ENCODE data around the gene CLN5. TPM values are rescaled to one million over a fixed set of nuclear protein-coding genes. Genes with fewer than 3 reads are reported as not detected.

Gene CLN5
- total and polyA plus RNA-seq, 10 of the 15 experiments (the other 5 are each of a cell fraction or from before 2014, with no cell fraction given): 11.2 to 22.2 (median 13.1) TPM

DNA sequence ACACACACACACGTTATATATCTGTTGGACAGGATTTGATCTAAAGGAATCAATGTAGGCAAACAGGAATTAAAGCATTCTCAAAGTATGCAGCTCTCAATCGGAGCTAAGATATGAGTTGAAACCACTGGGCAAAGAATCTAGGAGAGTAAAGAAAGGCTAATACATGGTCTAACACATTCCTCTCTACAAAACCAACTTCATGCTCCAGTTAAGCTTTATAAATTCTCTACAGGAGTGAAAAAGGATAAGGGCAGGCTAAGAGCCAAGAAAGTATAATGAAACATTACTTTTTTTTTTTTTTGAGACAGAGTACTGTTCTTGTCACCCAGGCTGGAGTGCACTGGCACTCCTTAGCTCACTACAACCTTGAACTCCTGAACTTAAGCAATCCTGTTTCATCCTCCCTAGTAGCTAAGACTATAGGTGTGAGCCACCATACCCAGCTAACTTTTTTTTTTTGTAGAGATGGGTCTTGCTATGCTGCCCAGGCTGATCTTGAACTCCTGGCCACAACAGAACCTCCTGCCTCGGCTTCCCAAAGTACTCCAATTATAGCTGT lies 24.5 kb downstream of the CLN5 start (continued):
- no peak for TF ChIP-seq NR2F1 (conservative IDR thresholded peaks at IDR 0.05)

DNA sequence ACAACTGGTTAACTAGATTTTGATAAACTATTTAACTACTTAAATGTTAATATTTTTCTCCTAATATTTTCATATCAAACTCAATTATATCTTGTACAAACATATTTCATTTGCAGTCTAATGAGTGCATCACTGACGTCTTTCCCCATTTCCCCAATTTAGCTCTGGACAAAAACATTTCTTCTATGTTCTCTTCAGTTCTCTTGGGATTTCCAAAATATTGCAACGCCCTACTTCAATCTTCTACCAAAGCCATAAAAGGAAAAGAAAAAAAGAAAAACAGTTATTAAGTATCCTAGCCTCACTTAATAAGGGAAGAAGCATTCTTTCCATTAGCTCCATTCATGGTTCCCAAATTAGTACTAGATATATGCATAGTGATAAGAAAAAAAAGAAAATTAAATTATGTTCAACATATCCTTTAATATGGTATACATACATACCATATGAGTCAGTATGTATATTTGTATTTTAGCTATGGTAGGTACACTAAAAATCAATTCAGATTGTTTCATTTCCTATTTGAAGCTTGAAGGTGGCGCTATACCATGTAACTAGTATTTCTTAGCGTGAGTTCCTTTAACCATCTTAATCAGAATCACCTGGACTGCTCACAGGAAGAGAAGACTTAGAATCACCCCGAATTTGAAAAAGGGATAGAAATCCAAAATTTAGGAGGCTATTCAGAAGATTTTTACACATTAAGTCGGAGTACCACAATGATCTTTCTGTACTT lies 25.2 kb downstream of the CLN5 start:
- H2AFZ ChIP-seq (ENCODE audit: control insufficient read depth, low read depth, low read length): no peak overlapping the region
- no peaks in the 10 kb centered on the region; the same call in 2 of the 3 replicates for H3K9me3 ChIP-seq (replicated peaks; ENCODE audit: control insufficient read depth, insufficient read depth, low read length)
- BruUV-seq (replicated peaks): no TSS peak
- DNase-seq (ENCODE audit: low read depth, low spot score) (no peak), ATAC-seq (peak; percentile 17; the same call in 1 of the 3 replicates), FAIRE-seq (no peak)
- POLR2A ChIA-PET: interaction anchor here (0.6 to 1.7 kb wide), 4 partner anchors 8 to 433 kb away, joined by 3 to 11 read pairs (median 5); no protein-coding TSS in a partner anchor
- no peak overlapping the region for H3K4me2 ChIP-seq (ENCODE audit: control insufficient read depth, insufficient read depth)
- intact Hi-C loops (cut with micrococcal nuclease; ENCODE audit: unreplicated experiment): no loop called here
- H4K20me1 ChIP-seq (ENCODE audit: control insufficient read depth, insufficient read depth): no peaks in the 10 kb centered on the region
- SMC1A ChIA-PET (ENCODE audit: uncharacterized antibody, unreplicated experiment): interaction anchor here (0.6 to 1.3 kb wide), 7 partner anchors 8 to 190 kb away, joined by 3 to 5 read pairs (median 3); no protein-coding TSS in a partner anchor
- H3K4me3 ChIP-seq: no peak overlapping the region
- in situ Hi-C loops (cut with MboI): loop anchor here (25.0 kb wide), 1 partner anchor 1620 kb away; no protein-coding TSS in a partner anchor
- RAD21 ChIA-PET (ENCODE audit: unreplicated experiment): interaction anchor here (1.0 kb wide), 1 partner anchor 25 kb away, joined by 3 read pairs; the partner anchor contains the start of gene CLN5
- no peak overlapping the region for H3K27ac ChIP-seq (ENCODE audit: control insufficient read depth, insufficient read depth)
- peaks cover 3% of the 10 kb centered on the region; the same call in 1 of the 2 replicates for H3K4me1 ChIP-seq (ENCODE audit: control insufficient read depth, insufficient read depth, low read length)
- peaks cover 31% of the 10 kb centered on the region for H3K79me2 ChIP-seq (ENCODE audit: control insufficient read depth, insufficient read depth, low read length)
- no peak overlapping the region for H3K9ac ChIP-seq (ENCODE audit: control insufficient read depth, insufficient read depth, low read length)
- no peaks in the 10 kb centered on the region for H3K27me3 ChIP-seq (replicated peaks in 1 of 2; ENCODE audit: control insufficient read depth in 2 of 2, insufficient read depth in 2 of 2, low read length in 1 of 2)
- peaks cover 4 to 43% of the 10 kb centered on the region in 2 experiments; a peak in 3 of 4 replicates for H3K36me3 ChIP-seq (ENCODE audit: control insufficient read depth in 2 of 2, insufficient read depth in 2 of 2, low read length in 1 of 2)
- CTCF ChIA-PET: interaction anchor here (0.7 to 3.5 kb wide), 6 partner anchors 8 to 476 kb away, joined by 3 to 18 read pairs (median 7); partner anchors contain the start of gene FBXL3
- TF ChIP-seq ZNF384 (IDR thresholded peaks at IDR 0.05; ENCODE audit: borderline replicate concordance, low read depth, low read length): no peak
- TF ChIP-seq, protein P1, sequence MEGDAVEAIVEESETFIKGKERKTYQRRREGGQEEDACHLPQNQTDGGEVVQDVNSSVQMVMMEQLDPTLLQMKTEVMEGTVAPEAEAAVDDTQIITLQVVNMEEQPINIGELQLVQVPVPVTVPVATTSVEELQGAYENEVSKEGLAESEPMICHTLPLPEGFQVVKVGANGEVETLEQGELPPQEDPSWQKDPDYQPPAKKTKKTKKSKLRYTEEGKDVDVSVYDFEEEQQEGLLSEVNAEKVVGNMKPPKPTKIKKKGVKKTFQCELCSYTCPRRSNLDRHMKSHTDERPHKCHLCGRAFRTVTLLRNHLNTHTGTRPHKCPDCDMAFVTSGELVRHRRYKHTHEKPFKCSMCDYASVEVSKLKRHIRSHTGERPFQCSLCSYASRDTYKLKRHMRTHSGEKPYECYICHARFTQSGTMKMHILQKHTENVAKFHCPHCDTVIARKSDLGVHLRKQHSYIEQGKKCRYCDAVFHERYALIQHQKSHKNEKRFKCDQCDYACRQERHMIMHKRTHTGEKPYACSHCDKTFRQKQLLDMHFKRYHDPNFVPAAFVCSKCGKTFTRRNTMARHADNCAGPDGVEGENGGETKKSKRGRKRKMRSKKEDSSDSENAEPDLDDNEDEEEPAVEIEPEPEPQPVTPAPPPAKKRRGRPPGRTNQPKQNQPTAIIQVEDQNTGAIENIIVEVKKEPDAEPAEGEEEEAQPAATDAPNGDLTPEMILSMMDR (IDR thresholded peaks at IDR 0.05 in 2 of 3, conservative IDR thresholded peaks at IDR 0.05 in 1 of 3; ENCODE audit: control insufficient read depth in 2 of 3, extremely low read depth in 1 of 3, insufficient read depth in 1 of 3, low read depth in 3 of 3, low read length in 3 of 3): peak in 1 of 3 experiments; percentile 6; a peak in 1 of 6 replicates
- 89% methylated on average over 6 of the region's 6 CpGs for WGBS (ENCODE audit: insufficient coverage, insufficient replicate concordance, low lambda C conversion rate, missing lambda C conversion rate)
